B cell (primary cell): ENCODE data around the gene RBM26. TPM values are rescaled to one million over a fixed set of nuclear protein-coding genes. Genes with fewer than 3 reads are reported as not detected.

Source experiments
- ATAC-seq: fragments of 200-7000 bp; cut with Tn5 transposase; one replicate; pipeline ENCODE4 v1.10.0; 2021; ENCODE audit warnings: low read depth, mild to moderate bottlenecking, moderate number of reproducible peaks, moderate library complexity
- CTCF ChIA-PET: fragments of 350-600 bp; sonication (Branson Sonifier 250); formaldehyde crosslinking; loops from one replicate; lab custom pipeline; 2021; ENCODE audit warnings: antibody characterized with exemption, inconsistent platforms; lab: Charles Lee
- POLR2A ChIA-PET: fragments of 350-600 bp; sonication (Branson Sonifier 250); formaldehyde crosslinking; loops from one replicate; lab custom pipeline; 2021; ENCODE audit warnings: antibody characterized with exemption; lab: Charles Lee
- DNase-seq: peaks from one replicate; pipeline ENCODE4 v3.0.0; 2013
- H2AFZ ChIP-seq: 2 replicates; pipeline ENCODE4 v1.6.1; 2012; ENCODE audit warnings: mild to moderate bottlenecking, low read depth, low read length; ENCODE audit not compliant: insufficient read depth, poor library complexity, severe bottlenecking
- H3K27ac ChIP-seq, 2 donors: 1 replicate in 1 of 2; 2 replicates in 1 of 2; pipeline ENCODE4 v1.5.1; 2012 to 2013; ENCODE audit warnings: low read length in 2 of 2, mild to moderate bottlenecking in 2 of 2, moderate library complexity in 1 of 2
- H3K27me3 ChIP-seq, 4 experiments: fragments of 200-600 bp in 1 of 4; sonication (generic) in 1 of 4; replicated peaks in 1 of 4; 1 replicate in 2 of 4; 2 replicates in 2 of 4; pipeline versions ENCODE4 v1.6.1 to v1.7.0; 2013 to 2016; ENCODE audit warnings: low read length in 3 of 4, mild to moderate bottlenecking in 2 of 4, mixed read lengths in 1 of 4, moderate library complexity in 1 of 4; ENCODE audit not compliant: insufficient read depth in 4 of 4, control insufficient read depth in 3 of 4; ENCODE audit errors: control extremely low read depth in 1 of 4
- H3K36me3 ChIP-seq, 2 experiments: replicated peaks in 1 of 2; 1 replicate in 1 of 2; 2 replicates in 1 of 2; pipeline versions ENCODE4 v1.6.1 to v1.7.1; 2013; ENCODE audit warnings: low read length in 1 of 2; ENCODE audit not compliant: insufficient read depth in 2 of 2, control insufficient read depth in 1 of 2; ENCODE audit errors: control extremely low read depth in 1 of 2, extremely low read depth in 1 of 2
- H3K4me1 ChIP-seq, 2 donors: fragments of 200-600 bp in 1 of 2; sonication (generic) in 1 of 2; 1 replicate in 1 of 2; 2 replicates in 1 of 2; pipeline versions ENCODE4 v1.5.1 to v1.6.1; 2013 to 2017; ENCODE audit warnings: low read length in 2 of 2; ENCODE audit not compliant: control insufficient read depth in 2 of 2, insufficient read depth in 2 of 2
- H3K4me2 ChIP-seq: replicated peaks from 2 replicates; pipeline ENCODE3; 2012; ENCODE audit warnings: mild to moderate bottlenecking, low read depth, low read length; ENCODE audit not compliant: poor library complexity, severe bottlenecking
- H3K4me3 ChIP-seq, 5 experiments: fragments of 200-600 bp in 1 of 5; sonication (generic) in 1 of 5; 1 replicate in 3 of 5; 2 replicates in 2 of 5; pipeline versions ENCODE4 v1.5.1 to v1.7.0; 2011 to 2016; ENCODE audit warnings: low read length in 4 of 5, mild to moderate bottlenecking in 4 of 5, low read depth in 2 of 5, control low read depth in 1 of 5, moderate library complexity in 1 of 5; ENCODE audit not compliant: insufficient read depth in 1 of 5; ENCODE audit errors: control extremely low read depth in 1 of 5, extremely low read depth in 1 of 5
- H3K79me2 ChIP-seq: fragments of 200-600 bp; sonication (generic); one replicate; pipeline ENCODE4 v1.6.0; 2016; ENCODE audit warnings: low read length; ENCODE audit not compliant: control insufficient read depth, insufficient read depth
- H3K9ac ChIP-seq: fragments of 200-600 bp; sonication (generic); 2 replicates; pipeline ENCODE4 v1.6.1; 2017; ENCODE audit warnings: mild to moderate bottlenecking, low read length, moderate library complexity
- H3K9me3 ChIP-seq, 3 donors: one replicate each; pipeline versions ENCODE4 v1.6.1 to v1.7.1; 2013; ENCODE audit warnings: low read length in 2 of 3; ENCODE audit not compliant: control insufficient read depth in 2 of 3, insufficient read depth in 1 of 3; ENCODE audit errors: control extremely low read depth in 1 of 3
- H4K20me1 ChIP-seq: 2 replicates; pipeline ENCODE4 v1.6.0; 2012; ENCODE audit warnings: mild to moderate bottlenecking, low read length; ENCODE audit not compliant: insufficient read depth, control insufficient read depth, poor library complexity, severe bottlenecking
- H3K27ac Mint-ChIP-seq: one replicate; pipeline ENCODE4 v1.8.0; 2021; ENCODE audit warnings: mixed read lengths
- H3K27me3 Mint-ChIP-seq: one replicate; pipeline ENCODE4 v1.8.0; 2021; ENCODE audit warnings: mixed read lengths
- H3K4me1 Mint-ChIP-seq: one replicate; pipeline ENCODE4 v1.8.0; 2021; ENCODE audit warnings: mixed read lengths
- H3K4me3 Mint-ChIP-seq: one replicate; pipeline ENCODE4 v1.8.0; 2021; ENCODE audit warnings: mixed read lengths
- H3K9me3 Mint-ChIP-seq: one replicate; pipeline ENCODE4 v1.8.0; 2022; ENCODE audit warnings: mixed read lengths; ENCODE audit not compliant: insufficient read depth
- CTCF ChIP-seq: fragments of 200-600 bp; IDR thresholded peaks from one replicate; pipeline ENCODE4 v1.8.0; 2022; ENCODE audit warnings: antibody characterized with exemption, mild to moderate bottlenecking
- EZH2 ChIP-seq: IDR thresholded peaks from 2 replicates; pipeline ENCODE4 v1.6.1; 2012; ENCODE audit warnings: borderline replicate concordance, low read depth, mild to moderate bottlenecking, moderate library complexity, low read length; ENCODE audit not compliant: insufficient read depth, poor library complexity, severe bottlenecking
- WGBS: methylation state at CpG from one replicate; pipeline ENCODE4 v1.1.5; 2013; ENCODE audit warnings: missing lambda C conversion rate; ENCODE audit not compliant: insufficient coverage; 5-methylcytosine and 5-hydroxymethylcytosine counted together
- intact Hi-C: fragments of 100-400 bp; cut with micrococcal nuclease; formaldehyde crosslinking; loops from one replicate; pipeline ENCODE4 v1.10.0; 2022
- polyA plus RNA-seq: library from polyadenylated mRNA; depleted of rRNA; stranded (reverse); fragments of >200 nt; gene quantifications from 2 replicates; pipeline ENCODE4 v1.2.3, GENCODE V29; 2012
- total RNA-seq, 2 donors: library from RNA; stranded (reverse); fragments of 120-200 nt in 1 of 2; gene quantifications; 1 replicate in 1 of 2; 2 replicates in 1 of 2; pipeline versions ENCODE4 v1.2.3 to v1.2.4, GENCODE V29; 2013 to 2022

RBM26 gene
- total and polyA plus RNA-seq, 2 donors (not counting 1 experiment from before 2014, with no cell fraction given) = 34.5 to 159 TPM

DNA sequence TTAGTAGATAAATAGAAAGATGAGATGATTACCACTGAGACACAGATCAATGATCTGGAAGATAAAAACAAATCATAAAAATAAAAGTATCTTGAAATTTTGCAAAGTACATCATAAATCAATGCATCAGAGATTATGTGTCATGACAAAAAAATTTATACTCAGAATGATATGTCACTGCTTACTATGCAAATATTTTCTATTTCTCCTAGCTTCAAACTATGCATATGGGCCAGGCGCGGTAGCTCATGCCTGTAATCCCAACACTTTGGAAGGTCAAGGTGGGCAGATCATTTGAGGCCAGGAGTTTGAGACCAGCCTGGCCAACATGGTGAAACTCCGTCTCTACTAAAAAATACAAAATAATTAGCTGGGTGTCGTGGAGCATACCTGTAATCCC lies 17.3 kb upstream of the RBM26 start:
- no peak overlapping the region for H3K4me3 ChIP-seq
- ChIA-PET CTCF (interaction anchor here (0.7 to 6.0 kb wide), 19 partner anchors 11 to 1708 kb away, joined by 3 to 122 read pairs (median 5); partner anchors contain the start of gene RBM26), POLR2A (no interaction called here)
- H3K27me3 ChIP-seq = no peaks in the 10 kb centered on the region
- H4K20me1 ChIP-seq = no peaks in the 10 kb centered on the region
- Mint-ChIP-seq H3K27ac (no peak overlapping the region), H3K4me1 (no peaks in the 10 kb centered on the region), H3K4me3 (no peak overlapping the region), H3K9me3 (no peaks in the 10 kb centered on the region), H3K27me3 (no peaks in the 10 kb centered on the region)
- no peak overlapping the region for H3K4me2 ChIP-seq
- peaks cover 0 to 3% of the 10 kb centered on the region in 2 experiments for H3K36me3 ChIP-seq
- H2AFZ ChIP-seq = no peak overlapping the region
- H3K79me2 ChIP-seq = no peaks in the 10 kb centered on the region
- peaks cover 0 to 1% (median 0%) of the 10 kb centered on the region in 3 donors for H3K9me3 ChIP-seq
- DNase-seq (no peak), ATAC-seq (no peak)
- TF ChIP-seq EZH2 (no peak), CTCF (no peak)
- no peak overlapping the region for H3K9ac ChIP-seq
- H3K27ac ChIP-seq = no peak overlapping the region
- intact Hi-C loops = no loop called here
- no CpG with 5 or more reads among the region's 4 CpGs for WGBS
- no peaks in the 10 kb centered on the region for H3K4me1 ChIP-seq

GRCh38 chr13:79419365-79419764 lies 13.3 kb upstream of the RBM26 start:
- TF ChIP-seq EZH2 (no peak), CTCF (no peak)
- H3K9me3 Mint-ChIP-seq = no peaks in the 10 kb centered on the region
- Histone ChIP-seq H3K36me3 (peaks cover 0 to 13% of the 10 kb centered on the region in 2 experiments), H2AFZ (no peak overlapping the region), H3K9ac (no peak overlapping the region), H3K4me3 (no peak overlapping the region), H3K79me2 (no peaks in the 10 kb centered on the region), H3K27ac (no peak overlapping the region), H3K9me3 (peaks cover 0 to 3% (median 0%) of the 10 kb centered on the region in 3 donors), H3K4me1 (no peaks in the 10 kb centered on the region), H3K27me3 (no peaks in the 10 kb centered on the region), H4K20me1 (no peaks in the 10 kb centered on the region), H3K4me2 (no peak overlapping the region)
- no peak overlapping the region for H3K27ac Mint-ChIP-seq
- ATAC-seq (no peak), DNase-seq (no peak)
- ChIA-PET CTCF (interaction anchor here (1.5 to 2.0 kb wide), 2 partner anchors 12 to 121 kb away, joined by 5 to 6 read pairs; no protein-coding TSS in a partner anchor), POLR2A (no interaction called here)
- no peaks in the 10 kb centered on the region for H3K4me1 Mint-ChIP-seq
- no peaks in the 10 kb centered on the region for H3K27me3 Mint-ChIP-seq
- intact Hi-C loops = no loop called here
- no CpG with 5 or more reads among the region's 1 CpG for WGBS
- no peak overlapping the region for H3K4me3 Mint-ChIP-seq
